PC-9 (cell line): ENCODE data around the gene ASIC4.

Source experiments
- CTCF ChIP-seq: fragments of 200-600 bp; sonication (generic); conservative IDR thresholded peaks from 2 replicates; pipeline ENCODE4 v1.6.1; 2017; ENCODE audit warnings: mixed run types, antibody characterized with exemption, mild to moderate bottlenecking, moderate library complexity
- EZH2 ChIP-seq: fragments of 200-600 bp; sonication (generic); IDR thresholded peaks from 2 replicates; pipeline ENCODE4 v1.8.0; 2017; ENCODE audit warnings: antibody characterized with exemption, low read depth

DNA sequence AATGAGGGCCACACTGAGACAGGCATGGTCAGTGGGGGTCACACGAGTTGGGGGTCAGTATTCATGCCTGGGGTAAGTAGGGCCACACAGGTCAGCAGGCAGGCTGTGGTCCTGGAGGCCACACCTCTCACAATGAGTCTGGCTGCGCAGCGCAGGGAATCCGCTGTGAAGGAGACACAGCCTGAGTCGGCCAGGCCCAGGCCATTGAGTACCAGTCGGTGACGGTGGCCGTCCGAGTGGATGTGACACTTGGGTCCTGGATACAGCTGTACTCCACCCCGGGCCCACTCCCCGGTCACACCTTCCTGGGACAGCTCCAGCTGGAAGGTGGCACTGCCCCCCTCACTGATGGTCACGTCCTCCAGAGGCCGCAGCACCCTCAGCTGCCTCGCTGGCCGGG lies 40.1 kb downstream of the ASIC4 start:
- TF ChIP-seq CTCF (no peak), EZH2 (no peak)
